WI38 (cell line): ENCODE results near the gene XYLT1.
"Not testable (repeated sequence)": the region's sequence is repeated elsewhere in the genome, so short reads cannot be mapped to it uniquely, and the experiment has no call there.

Experiments used
- H3K4me3 ChIP-seq: 2 replicates; pipeline ENCODE4 v1.5.1; 2011; ENCODE audit warnings: low read depth, mild to moderate bottlenecking, control low read depth, low read length
- TF ChIP-seq, protein P1 (sequence below): IDR thresholded peaks from 2 replicates; pipeline ENCODE4 v1.5.1; 2012; ENCODE audit warnings: low read depth, mild to moderate bottlenecking, control low read depth, low read length

Gene XYLT1

DNA sequence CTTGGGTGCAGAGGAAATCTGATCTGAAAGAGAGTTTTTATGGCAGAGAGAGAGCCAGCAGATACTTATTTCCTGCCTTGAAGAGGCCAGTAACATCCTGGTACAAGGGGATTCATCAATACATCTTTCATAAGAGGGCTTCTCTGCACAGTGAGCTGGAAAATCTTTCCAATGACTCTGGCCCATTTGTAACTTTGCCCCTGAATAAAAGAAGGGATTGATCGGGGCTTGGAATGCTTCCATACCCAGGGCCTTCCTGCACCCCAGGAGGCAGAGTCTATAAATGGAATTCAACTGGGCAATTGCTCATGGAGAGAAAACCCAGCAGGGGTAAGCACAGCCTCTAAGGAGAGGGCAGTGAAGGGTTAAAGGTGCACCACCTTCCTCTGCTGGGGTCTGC lies 163.3 kb downstream of the XYLT1 start:
- TF ChIP-seq, protein P1, sequence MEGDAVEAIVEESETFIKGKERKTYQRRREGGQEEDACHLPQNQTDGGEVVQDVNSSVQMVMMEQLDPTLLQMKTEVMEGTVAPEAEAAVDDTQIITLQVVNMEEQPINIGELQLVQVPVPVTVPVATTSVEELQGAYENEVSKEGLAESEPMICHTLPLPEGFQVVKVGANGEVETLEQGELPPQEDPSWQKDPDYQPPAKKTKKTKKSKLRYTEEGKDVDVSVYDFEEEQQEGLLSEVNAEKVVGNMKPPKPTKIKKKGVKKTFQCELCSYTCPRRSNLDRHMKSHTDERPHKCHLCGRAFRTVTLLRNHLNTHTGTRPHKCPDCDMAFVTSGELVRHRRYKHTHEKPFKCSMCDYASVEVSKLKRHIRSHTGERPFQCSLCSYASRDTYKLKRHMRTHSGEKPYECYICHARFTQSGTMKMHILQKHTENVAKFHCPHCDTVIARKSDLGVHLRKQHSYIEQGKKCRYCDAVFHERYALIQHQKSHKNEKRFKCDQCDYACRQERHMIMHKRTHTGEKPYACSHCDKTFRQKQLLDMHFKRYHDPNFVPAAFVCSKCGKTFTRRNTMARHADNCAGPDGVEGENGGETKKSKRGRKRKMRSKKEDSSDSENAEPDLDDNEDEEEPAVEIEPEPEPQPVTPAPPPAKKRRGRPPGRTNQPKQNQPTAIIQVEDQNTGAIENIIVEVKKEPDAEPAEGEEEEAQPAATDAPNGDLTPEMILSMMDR = no peak
- no peak overlapping the region for H3K4me3 ChIP-seq

DNA sequence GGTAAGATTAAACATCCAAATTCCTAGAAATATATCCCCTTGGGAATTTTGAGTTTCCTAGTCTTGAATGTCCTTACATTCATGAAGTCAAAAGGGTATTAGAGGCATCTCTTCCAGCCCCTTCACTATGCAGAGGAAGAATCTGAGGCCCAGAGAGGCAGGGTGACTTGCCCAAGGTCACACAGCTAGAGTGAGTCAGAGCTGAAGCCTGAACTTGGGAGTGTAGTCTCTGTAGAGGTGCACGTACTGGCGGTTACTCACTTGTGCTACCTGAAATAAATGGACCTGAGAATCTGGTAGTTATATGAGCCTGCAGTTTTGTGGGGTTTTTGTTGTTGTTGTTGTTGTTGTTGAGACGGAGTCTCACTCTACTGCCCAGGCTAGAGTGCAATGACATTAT lies 164.0 kb downstream of the XYLT1 start:
- TF ChIP-seq, protein P1 = no peak
- no peak overlapping the region for H3K4me3 ChIP-seq

DNA sequence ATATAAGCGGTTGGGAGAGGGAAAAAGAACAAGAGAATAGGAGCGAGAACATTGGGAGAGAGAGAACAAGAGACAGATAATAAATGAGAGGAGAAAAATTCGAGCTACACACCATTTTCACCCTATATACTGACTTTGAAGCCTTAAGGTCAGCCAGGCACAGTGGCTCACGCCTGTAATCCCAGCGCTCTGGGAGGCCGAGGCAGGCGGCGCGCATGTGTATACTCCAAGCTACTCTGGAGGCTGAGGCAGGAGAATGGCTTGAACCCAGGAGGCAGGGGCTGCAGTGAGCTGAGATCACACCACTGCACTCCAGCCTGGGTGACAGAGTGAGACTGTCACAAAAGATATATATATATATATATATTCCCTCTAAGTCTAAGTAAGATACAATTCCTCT lies 164.5 kb downstream of the XYLT1 start:
- not testable (repeated sequence) for H3K4me3 ChIP-seq

DNA sequence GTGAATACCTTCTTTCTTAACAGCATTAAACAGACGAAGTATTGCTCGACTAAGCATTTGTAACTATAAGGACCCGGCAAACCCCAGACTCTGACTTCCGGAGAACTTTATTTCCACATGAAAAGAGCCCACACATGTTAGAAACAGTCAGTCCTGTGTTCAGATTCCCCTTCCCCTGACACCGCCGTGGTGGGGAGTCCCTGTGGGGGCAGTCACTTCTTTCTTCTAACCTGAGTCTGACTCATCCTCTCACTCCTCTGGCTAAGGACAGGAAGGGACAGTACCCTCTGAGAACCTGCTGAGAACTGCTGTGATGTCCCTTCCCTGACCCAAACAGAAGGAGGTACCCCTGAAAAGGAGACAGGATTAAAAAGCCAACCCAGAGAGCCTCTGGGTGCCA lies 165.1 kb downstream of the XYLT1 start:
- H3K4me3 ChIP-seq = no peak overlapping the region
- TF ChIP-seq, protein P1 = no peak

DNA sequence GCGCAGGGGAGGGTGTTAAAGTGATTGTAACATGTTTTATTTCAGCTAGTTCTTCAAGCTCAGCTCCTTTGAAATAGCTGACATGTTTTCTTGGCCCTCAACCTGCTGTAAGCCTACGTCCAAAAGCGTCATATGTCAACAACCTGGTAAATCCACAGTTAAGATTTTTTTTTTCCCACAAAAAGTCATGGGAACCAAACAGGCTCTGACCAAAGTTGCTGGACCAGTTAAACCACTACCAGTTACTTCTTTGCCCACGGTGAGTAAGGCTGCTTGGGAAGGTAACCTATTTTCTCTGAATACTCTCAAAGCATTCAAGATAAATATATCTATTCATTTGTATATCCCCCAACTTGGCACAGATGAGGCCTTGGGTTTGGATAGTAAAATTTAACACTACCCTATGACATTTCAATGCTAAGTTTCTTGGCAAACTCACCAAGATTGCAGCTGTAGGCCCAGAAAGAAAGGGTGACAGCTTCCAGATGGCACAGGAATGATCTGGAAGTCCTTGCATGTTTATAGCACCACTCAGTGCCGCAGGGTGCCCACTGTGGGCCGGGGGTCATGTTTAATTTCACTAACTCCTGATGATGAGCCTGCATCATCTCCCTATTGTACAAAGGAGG lies 166.2 kb downstream of the XYLT1 start:
- no peak overlapping the region for H3K4me3 ChIP-seq
- TF ChIP-seq, protein P1 = no peak

DNA sequence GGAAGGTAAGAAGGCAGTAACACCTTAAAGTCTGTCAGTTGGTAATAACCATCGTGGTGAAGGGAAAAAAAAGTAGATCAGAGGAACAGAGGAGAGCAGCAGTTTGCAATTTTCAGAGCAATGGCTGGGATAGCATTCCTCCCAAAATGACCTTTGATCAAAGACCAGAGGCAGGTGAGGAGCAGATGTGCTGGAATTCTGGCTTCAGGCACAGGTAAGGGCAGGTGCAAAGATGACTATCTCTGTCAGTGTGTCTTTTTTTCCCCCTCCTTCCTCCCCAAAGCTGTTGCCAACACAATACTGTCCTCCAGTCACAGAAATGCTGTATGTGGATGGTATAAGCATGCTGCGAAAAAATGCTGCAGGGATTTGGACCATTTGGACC lies 166.7 kb downstream of the XYLT1 start:
- no peak overlapping the region for H3K4me3 ChIP-seq
- TF ChIP-seq, protein P1 = no peak

DNA sequence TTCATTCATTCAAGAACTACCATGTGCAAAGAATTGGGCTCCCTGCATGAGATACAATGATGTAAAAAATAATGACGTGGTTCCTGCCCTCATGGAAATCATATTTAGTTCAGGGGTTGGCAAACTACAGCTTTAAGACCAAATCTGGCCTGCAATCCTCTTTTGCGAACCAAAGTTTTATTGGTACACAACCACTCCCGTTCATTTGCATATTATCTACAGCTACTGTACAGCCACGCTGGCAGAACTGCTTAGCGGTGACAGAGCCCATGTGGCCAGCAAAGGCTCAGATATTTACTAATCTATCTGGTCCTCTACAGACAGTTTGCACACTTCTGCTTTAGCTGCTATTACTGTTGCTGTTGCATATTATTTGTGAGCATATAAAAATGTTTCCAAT lies 167.7 kb downstream of the XYLT1 start:
- TF ChIP-seq, protein P1 = no peak
- H3K4me3 ChIP-seq = no peak overlapping the region

DNA sequence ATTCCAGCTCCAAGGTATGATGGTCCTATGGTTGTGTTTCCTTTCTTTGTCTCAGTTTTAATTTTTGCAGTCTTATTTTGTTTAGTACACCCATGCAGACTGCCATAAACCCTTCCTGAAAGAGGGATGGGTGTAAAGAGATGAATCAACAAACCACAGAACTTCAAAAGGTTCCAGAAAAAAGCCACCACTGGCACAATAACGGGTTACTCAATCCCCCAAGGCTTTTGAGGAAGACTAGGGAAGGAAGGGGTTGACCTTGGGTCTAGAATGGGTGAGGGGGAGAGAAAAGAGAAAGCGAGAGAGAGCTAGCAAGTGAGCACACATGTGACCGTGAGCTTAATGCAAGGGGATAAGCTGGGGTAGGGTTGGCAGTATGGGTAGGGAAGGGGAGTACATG lies 168.1 kb downstream of the XYLT1 start:
- TF ChIP-seq, protein P1 = no peak
- no peak overlapping the region for H3K4me3 ChIP-seq
